ENCODE measurements around the gene ARHGEF19.
A peak's percentile ranks its signal among the peaks of the same experiment; 100 is the strongest.
"Not testable (repeated sequence)": the region's sequence is repeated elsewhere in the genome, so short reads cannot be mapped to it uniquely, and the experiment has no call there.

Gene ARHGEF19

DNA sequence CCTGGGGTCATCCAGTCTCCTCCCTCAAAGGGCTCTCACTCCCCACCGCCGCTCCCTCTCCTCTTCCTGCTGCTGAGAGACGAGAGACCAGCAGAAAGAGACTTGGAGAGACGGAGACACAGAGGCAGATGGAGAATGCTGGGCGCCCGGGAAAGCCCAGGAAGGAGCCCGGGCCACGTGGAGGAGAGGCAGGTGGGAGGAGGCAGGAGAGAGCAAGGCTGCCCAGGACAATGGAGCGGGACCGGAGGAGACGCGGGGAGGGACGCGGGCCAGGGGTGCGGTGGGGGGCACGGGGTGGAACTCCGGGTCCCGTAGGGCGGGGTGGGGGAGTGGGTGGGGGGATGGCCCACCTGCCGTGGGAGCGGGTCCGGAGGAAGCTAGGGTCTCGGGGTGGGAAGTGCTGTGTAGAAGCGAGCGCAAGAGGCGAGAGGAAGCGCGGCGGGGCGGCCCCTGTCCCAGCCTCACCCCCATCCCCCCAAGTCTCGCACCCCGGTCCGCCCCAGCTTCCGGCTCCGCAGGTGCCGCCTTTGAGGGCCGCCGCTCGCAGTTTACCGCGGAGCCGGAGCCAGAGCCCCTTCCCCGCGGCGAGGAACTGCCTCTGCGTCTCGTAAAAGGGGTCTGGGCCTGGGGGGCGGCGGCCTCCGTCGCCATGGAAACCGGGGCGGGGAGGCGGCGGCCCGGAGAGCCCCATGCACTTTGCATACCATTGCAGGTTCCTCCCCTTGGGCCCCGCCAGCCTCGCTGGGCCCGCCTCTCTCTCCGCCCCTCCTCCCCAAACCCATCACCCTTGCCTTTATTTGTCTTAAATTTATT is 44.9 kb downstream of the ARHGEF19 start:
- no peak for DNase-seq (ENCODE audit: low read depth)
- H3K4me3 ChIP-seq (ENCODE audit: low read length): peak overlapping the region; percentile 57
- TF ChIP-seq, protein P1, sequence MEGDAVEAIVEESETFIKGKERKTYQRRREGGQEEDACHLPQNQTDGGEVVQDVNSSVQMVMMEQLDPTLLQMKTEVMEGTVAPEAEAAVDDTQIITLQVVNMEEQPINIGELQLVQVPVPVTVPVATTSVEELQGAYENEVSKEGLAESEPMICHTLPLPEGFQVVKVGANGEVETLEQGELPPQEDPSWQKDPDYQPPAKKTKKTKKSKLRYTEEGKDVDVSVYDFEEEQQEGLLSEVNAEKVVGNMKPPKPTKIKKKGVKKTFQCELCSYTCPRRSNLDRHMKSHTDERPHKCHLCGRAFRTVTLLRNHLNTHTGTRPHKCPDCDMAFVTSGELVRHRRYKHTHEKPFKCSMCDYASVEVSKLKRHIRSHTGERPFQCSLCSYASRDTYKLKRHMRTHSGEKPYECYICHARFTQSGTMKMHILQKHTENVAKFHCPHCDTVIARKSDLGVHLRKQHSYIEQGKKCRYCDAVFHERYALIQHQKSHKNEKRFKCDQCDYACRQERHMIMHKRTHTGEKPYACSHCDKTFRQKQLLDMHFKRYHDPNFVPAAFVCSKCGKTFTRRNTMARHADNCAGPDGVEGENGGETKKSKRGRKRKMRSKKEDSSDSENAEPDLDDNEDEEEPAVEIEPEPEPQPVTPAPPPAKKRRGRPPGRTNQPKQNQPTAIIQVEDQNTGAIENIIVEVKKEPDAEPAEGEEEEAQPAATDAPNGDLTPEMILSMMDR (conservative IDR thresholded peaks at IDR 0.05; ENCODE audit: low read depth, low read length): no peak

GRCh38 chr1:16166117-16166516 is 46.3 kb downstream of the ARHGEF19 start:
- TF ChIP-seq, protein P1 (conservative IDR thresholded peaks at IDR 0.05; ENCODE audit: low read depth, low read length): no peak
- DNase-seq (ENCODE audit: low read depth): no peak
- no peak overlapping the region for H3K4me3 ChIP-seq (ENCODE audit: low read length)

DNA sequence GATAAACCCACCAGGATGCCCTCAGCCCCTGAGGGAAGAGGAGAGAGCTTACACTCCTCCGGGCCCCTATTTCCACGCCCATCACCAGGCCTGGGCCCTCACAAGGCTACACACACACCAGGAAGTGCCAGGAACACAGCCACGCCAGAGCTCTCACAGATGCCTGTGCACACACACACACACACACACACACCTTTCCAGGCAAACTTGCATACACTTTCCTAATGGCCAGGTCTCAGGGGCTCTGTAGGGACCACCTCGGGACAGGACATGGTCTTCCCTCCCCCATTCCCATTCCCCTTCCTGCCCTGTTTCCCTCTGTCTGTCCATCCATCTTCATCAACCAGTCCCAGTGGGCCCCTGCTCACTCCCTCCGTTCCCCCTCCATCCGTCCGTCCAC is 46.9 kb downstream of the ARHGEF19 start:
- TF ChIP-seq, protein P1 (conservative IDR thresholded peaks at IDR 0.05; ENCODE audit: low read depth, low read length): no peak
- no peak overlapping the region for H3K4me3 ChIP-seq (ENCODE audit: low read length)
- DNase-seq (ENCODE audit: low read depth): no peak

GRCh38 chr1:16165073-16165364 is 47.4 kb downstream of the ARHGEF19 start:
- H3K4me3 ChIP-seq (ENCODE audit: low read length): no peak overlapping the region
- TF ChIP-seq, protein P1 (conservative IDR thresholded peaks at IDR 0.05; ENCODE audit: low read depth, low read length): no peak
- DNase-seq (ENCODE audit: low read depth): no peak

DNA sequence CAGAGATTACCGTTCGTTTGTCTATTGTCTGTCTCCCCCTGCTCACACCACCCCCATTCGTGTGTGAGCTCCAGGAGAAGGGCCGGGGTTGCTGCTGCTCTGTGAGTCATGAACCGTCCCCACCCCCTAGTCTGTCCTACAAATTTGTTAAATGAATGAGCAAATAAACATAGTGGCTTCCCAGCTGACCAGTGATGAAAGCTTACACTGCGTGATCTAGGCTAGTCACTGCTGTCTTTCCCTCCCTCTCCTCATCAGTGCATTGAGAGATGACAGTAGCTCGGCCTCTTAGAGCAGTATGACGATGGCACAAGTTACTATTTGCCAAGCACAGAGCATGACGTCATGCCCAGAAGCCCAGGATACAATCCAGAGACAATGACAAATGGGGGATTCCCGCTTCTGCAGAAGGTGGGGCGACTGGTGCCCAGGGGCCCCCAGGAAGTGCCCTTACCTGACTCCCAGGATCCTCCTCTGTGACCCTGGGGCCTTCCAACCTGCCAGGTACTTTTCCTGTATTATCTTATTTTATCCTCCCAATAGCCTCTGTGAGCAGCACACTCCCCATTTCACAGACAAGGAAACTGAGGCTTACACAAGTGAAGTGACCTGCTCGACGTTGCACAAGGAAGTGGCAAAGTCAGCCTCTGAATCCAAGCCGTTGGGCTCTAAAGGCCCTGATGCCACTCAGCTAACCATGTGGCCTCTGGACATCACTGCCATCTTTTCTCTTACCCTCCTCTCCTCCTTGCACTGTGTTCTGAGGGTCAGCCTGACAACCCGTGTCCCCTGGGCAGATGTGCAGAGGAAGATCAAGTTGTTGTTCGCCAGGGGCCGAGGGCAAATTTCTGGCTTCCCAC is 48.0 kb downstream of the ARHGEF19 start:
- TF ChIP-seq, protein P1 (conservative IDR thresholded peaks at IDR 0.05; ENCODE audit: low read depth, low read length): no peak
- no peak overlapping the region for H3K4me3 ChIP-seq (ENCODE audit: low read length)
- no peak for DNase-seq (ENCODE audit: low read depth)

GRCh38 chr1:16163608-16164212 is 48.7 kb downstream of the ARHGEF19 start:
- not testable (repeated sequence) for H3K4me3 ChIP-seq (ENCODE audit: low read length); DNase-seq (ENCODE audit: low read depth)

DNA sequence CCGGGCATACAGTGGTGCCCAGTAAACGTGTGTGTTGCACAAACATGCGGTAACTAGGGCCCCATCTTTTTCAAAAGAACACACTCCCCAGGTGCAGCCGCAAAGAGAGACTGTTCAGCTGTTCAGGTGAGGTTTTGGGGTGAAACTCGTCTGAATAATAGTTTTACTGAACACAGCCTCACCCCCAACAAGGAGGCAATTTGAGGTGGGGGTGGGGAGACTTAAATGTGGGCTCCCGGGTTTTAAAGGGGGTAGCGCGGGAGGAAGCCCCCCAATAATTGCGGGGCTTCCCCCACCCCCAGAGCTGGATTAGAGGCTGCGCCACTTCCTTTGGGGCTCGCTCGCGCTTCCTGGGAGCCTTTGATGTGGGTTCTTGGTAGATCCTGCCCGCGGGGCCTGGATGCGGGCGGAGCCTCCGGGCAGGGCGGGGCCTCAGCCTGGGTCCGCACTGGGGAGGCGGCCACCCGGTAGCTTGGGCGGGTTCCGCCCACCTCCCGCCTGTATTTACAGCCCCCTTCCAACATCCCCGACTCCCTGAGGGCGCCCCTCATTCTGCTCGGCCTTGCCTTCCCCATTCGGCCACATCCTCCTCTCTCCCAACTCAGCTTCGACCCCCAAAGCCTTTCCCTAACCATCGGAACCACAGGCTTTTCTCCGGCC is 50.2 kb downstream of the ARHGEF19 start:
- no peak overlapping the region for H3K4me3 ChIP-seq (ENCODE audit: low read length)
- TF ChIP-seq, protein P1 (conservative IDR thresholded peaks at IDR 0.05; ENCODE audit: low read depth, low read length): no peak
- DNase-seq (ENCODE audit: low read depth): no peak

Measured in retinal pigment epithelial cell (primary cell).